ENCODE measurements around the gene RELN. TPM values are rescaled to one million over a fixed set of nuclear protein-coding genes. Genes with fewer than 3 reads are reported as not detected.
A peak's percentile ranks its signal among the peaks of the same experiment; 100 is the strongest.

RELN gene
- total RNA-seq, 2 donors from 2014 or later = 3.9 to 8.5 TPM

DNA sequence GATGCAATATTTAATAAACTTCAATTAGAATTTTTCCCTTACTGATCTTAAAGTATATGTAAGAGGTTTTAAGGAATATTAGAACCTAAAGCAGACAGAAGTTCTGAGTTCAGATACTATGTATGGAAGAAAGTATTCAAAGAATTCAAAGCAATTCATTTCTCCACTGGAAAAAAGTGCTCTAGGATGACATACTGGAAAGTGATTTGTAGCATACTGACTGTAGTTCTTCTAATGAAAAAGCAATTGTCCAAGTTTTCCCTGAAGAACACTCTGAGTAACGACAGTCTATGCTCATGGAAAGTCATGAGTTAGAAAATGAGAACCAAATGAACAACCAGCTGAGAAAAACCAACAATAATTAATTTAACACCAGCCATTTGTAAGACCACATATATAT is 362.7 kb downstream of the RELN start:
- DNase-seq = no peak
- Mint-ChIP-seq H3K4me1 (peaks cover 3% of the 10 kb centered on the region), H3K27ac (no peak overlapping the region), H3K9me3 (no peaks in the 10 kb centered on the region), H3K36me3 (ENCODE audit: low read depth) (no peaks in the 10 kb centered on the region), H3K27me3 (ENCODE audit: insufficient read depth) (no peaks in the 10 kb centered on the region), H3K4me3 (no peak overlapping the region)
- Histone ChIP-seq H3K27ac (ENCODE audit: low read depth, low read length) (no peak overlapping the region), H3K4me1 (ENCODE audit: control insufficient read depth, insufficient read depth, low read length) (peaks cover 5% of the 10 kb centered on the region), H3K9ac (ENCODE audit: extremely low read depth, low read length, poor library complexity, severe bottlenecking) (no peak overlapping the region), H3K36me3 (ENCODE audit: control insufficient read depth, insufficient read depth, low read length) (no peaks in the 10 kb centered on the region), H3K9me3 (ENCODE audit: control insufficient read depth, low read length) (no peaks in the 10 kb centered on the region), H3K27me3 (ENCODE audit: control insufficient read depth, insufficient read depth, low read length, poor library complexity, severe bottlenecking) (no peaks in the 10 kb centered on the region), H3K4me3 (ENCODE audit: low read length) (no peak overlapping the region)
- no peak for TF ChIP-seq CTCF (conservative IDR thresholded peaks at IDR 0.05)
- 86% methylated on average over 1 of the region's 1 CpG; no CpG with 5 or more reads in 1 of the 2 experiments for WGBS, 2 experiments (ENCODE audit: insufficient coverage in 1 of 2, insufficient read length in 1 of 2)

GRCh38 chr7:103622274-103622673 is 367.2 kb downstream of the RELN start:
- Mint-ChIP-seq H3K4me1 (peaks cover 3% of the 10 kb centered on the region), H3K36me3 (ENCODE audit: low read depth) (peaks cover 9% of the 10 kb centered on the region), H3K27ac (no peak overlapping the region), H3K4me3 (no peak overlapping the region), H3K9me3 (peaks cover 4% of the 10 kb centered on the region), H3K27me3 (ENCODE audit: insufficient read depth) (no peaks in the 10 kb centered on the region)
- no peak overlapping the region for H3K9ac ChIP-seq (ENCODE audit: extremely low read depth, low read length, poor library complexity, severe bottlenecking)
- H3K27ac ChIP-seq (ENCODE audit: low read depth, low read length) = no peak overlapping the region
- no peaks in the 10 kb centered on the region for H3K27me3 ChIP-seq (ENCODE audit: control insufficient read depth, insufficient read depth, low read length, poor library complexity, severe bottlenecking)
- no peaks in the 10 kb centered on the region for H3K36me3 ChIP-seq (ENCODE audit: control insufficient read depth, insufficient read depth, low read length)
- no peak overlapping the region for H3K4me3 ChIP-seq (ENCODE audit: low read length)
- no peaks in the 10 kb centered on the region for H3K9me3 ChIP-seq (ENCODE audit: control insufficient read depth, low read length)
- peaks cover 5% of the 10 kb centered on the region for H3K4me1 ChIP-seq (ENCODE audit: control insufficient read depth, insufficient read depth, low read length)
- no peak for DNase-seq
- TF ChIP-seq CTCF (conservative IDR thresholded peaks at IDR 0.05) = no peak

- no peak overlapping the region for H3K27ac ChIP-seq (ENCODE audit: low read depth, low read length)
- no peak overlapping the region for H3K27ac Mint-ChIP-seq
- WGBS, 2 experiments (ENCODE audit: insufficient coverage in 1 of 2, insufficient read length in 1 of 2) = 88 to 95% methylated on average over 1 to 3 of the region's 3 CpGs
- H3K4me3 ChIP-seq (ENCODE audit: low read length) = no peak overlapping the region
- peaks cover 6% of the 10 kb centered on the region for H3K4me1 Mint-ChIP-seq
- H3K4me3 Mint-ChIP-seq = no peak overlapping the region
- TF ChIP-seq CTCF (conservative IDR thresholded peaks at IDR 0.05) = peak; percentile 54
- peaks cover under 1% of the 10 kb centered on the region for H3K9me3 Mint-ChIP-seq
- no peak overlapping the region for H3K9ac ChIP-seq (ENCODE audit: extremely low read depth, low read length, poor library complexity, severe bottlenecking)
- H3K27me3 Mint-ChIP-seq (ENCODE audit: insufficient read depth) = no peaks in the 10 kb centered on the region
- H3K27me3 ChIP-seq (ENCODE audit: control insufficient read depth, insufficient read depth, low read length, poor library complexity, severe bottlenecking) = no peaks in the 10 kb centered on the region
- H3K36me3 ChIP-seq (ENCODE audit: control insufficient read depth, insufficient read depth, low read length) = no peaks in the 10 kb centered on the region
- DNase-seq = no peak
- no peaks in the 10 kb centered on the region for H3K9me3 ChIP-seq (ENCODE audit: control insufficient read depth, low read length)
- peaks cover 3% of the 10 kb centered on the region for H3K36me3 Mint-ChIP-seq (ENCODE audit: low read depth)
- no peaks in the 10 kb centered on the region for H3K4me1 ChIP-seq (ENCODE audit: control insufficient read depth, insufficient read depth, low read length)
Observed at GRCh38 chr7:103613655-103614642, 375.5 kb downstream of the RELN start.

Data from endodermal cell (in vitro differentiated cells).